GM18868 (cell line): ENCODE data around the gene PATE2.

Source experiments
- ATAC-seq: cut with Tn5 transposase; IDR thresholded peaks from one replicate; pipeline ENCODE4 v1.9.1; 2021; ENCODE audit warnings: mild to moderate bottlenecking, moderate library complexity; ENCODE audit not compliant: unreplicated experiment

PATE2 gene

DNA sequence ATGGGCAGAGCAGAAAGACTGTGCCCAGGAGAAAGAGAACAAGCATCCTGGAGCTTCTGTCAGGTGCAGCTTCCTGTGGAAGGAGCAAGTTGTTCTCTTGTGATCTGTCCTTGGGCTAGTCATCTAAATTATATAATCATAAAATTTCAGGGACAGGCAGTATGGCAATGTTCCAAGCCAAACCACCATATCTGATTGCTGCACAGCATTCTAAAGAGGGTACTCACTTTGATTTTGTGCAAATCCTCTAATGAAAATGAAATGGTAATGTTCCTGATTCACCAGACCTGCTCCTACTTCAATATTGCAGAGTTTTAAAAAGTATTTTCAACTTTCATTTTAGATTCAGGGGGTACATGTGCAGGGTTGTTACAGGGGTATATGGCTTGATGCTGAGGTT, at the start of gene PATE2:
Gene PATE2, minus strand, starts transcription at position 101 of the 400 bp plus-strand sequence. Its CDS starts 55 bp downstream, at position 46.
- no peak for ATAC-seq

DNA sequence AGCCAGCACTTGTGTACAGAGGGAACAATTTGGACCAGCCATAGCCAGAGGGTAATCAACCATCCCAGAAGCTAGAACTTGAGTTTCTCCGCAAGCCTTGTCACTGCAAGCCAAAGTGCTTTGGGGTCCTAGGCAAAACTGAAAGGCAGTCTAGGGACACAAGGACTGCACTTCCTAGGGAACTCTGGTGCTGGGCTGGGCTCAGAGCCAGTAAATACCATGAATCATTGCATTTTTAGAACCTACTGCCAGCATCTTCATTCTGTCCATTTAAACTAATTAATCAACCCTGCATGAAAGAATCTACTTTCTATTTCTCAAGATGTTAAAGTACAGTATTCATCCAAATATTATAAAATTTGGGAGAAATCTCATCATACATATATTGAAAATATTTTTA, 29.3 kb upstream of the PATE2 start:
- ATAC-seq = no peak

DNA sequence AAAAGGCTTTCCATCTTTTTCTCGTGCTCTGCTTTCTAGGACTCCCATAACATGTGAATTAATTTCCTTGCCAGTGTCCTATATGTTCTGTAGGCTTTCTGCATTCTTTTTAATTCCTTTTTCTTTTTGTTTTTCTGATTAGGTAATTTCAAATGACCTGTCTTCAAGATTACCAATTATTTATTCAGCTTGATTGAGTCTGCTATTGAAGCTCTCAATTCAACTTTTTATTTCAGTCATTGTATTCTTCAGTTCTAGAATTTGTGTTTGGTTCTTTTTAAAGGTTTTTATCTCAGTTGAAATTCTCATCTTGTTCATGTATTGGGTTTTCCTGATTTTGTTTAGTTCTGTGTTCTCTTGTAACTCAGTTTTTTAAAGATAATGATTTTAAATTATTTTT, 23.8 kb upstream of the PATE2 start:
- no peak for ATAC-seq

DNA sequence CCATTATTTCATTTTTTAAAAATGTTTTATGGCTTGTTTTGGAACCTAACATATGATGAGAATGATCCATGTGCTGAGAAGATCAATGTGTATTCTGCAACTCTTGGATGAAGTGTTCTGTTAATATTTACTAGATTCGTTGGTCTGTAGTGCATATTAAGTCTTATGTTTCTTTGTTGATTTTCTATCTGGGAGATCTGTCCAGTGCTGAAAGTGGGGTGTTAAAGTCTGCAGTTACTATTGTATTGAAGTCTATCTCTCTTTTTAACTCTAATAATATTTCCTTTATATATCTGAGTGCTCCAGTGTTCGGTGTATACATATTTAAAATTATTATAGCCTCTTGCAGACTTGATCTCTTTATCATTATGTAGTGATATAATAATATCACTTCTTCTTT, 21.2 kb upstream of the PATE2 start:
- no peak for ATAC-seq

DNA sequence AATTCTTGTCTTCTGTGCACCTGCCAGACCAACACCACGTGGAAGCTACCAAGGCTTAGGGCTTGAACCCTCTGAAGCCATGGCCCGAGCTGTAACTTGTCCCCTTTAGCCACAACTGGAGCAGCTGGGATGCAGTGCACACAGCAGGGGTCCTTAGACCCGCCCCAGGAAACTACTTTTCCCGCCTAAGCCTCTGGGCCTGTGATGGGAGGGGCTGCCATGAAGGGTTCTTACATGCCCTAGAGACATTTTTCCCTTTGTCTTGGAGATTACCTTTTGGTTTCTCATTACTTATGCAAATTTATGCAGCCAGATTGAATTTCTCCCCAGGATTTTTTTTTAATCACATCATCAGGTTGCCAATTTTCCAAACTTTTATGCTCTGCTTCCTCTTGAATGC, 19.0 kb upstream of the PATE2 start:
- ATAC-seq = no peak

DNA sequence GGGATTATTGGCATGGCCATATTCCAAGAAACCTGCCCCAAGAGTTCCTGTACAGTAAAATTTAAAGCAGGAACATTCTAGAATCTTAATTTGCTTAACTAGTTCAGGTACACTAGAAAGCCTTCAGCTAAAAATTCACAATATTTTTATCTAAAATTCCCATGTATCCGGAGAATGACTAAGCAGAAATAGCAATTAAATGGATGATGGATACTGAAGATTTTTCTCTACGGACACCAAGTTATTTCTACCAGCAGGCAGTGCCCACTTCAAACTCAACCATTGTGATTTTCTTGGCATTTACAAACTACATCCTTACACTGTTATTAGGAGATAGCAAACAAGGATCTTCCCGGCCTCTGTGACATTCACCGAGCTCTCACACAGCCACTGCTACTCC, 12.2 kb upstream of the PATE2 start:
- ATAC-seq = no peak

DNA sequence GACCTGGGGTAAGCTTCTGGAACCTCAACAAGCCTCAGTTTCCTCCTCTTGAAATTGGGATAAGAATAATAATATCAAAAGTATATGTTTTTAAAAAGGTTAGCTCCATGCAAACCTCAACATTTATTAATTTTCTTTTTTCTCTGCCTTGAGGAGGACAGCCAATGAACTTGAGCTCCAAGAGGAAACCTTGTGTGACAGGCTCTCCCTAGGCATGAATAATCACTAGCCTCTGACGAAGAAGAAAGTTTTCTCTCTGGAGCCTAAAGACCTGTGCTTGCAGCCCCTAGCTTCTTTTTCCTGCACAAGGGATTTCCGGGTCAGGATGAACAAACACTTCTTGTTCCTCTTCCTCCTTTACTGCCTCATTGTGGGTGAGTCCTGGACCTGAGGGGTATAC, 9.2 kb upstream of the PATE2 start, which contains the start of gene PATE3:
Gene PATE3, plus strand, starts transcription at position 301 of the 400 bp plus-strand sequence. Its CDS starts 25 bp downstream, at position 326.
- no peak for ATAC-seq

DNA sequence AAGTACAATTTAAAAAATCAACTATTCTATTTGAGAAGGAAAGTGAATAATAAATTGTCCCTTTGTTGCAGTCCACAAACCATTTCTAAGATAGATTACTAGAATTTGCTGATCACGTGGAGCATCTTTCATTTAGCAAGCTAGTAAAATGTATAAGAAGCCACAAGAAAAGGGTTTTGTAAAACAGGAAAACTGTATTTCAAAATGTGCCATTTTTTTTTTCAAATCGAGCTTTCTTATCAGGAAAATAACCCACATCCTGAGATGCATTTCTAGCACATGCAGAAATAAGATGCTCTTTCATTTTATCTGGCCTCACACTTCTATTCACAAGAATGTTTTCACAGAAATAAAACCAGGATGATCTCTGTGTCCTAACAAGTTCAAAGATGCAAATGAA, 6.0 kb upstream of the PATE2 start:
- no peak for ATAC-seq

DNA sequence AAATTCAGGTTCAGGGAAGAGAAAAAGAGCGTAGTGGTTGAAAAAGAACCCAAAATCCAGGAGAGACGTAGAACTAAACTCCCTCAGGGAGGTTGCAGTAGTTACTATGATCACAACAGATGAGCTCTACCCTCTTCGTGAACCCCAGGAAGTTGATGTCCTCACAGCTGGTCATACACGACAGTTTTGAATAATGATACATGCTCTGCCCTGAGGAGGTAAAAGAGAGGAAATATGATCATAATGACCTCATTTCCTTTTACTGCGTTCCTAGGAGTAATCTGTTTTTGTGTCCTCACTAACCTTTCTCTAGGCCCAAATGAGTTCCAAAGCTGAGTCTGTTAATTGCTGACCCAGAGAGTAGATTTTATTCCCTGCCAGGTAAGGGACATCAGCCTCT, 1.3 kb downstream of the PATE2 start:
- no peak for ATAC-seq

DNA sequence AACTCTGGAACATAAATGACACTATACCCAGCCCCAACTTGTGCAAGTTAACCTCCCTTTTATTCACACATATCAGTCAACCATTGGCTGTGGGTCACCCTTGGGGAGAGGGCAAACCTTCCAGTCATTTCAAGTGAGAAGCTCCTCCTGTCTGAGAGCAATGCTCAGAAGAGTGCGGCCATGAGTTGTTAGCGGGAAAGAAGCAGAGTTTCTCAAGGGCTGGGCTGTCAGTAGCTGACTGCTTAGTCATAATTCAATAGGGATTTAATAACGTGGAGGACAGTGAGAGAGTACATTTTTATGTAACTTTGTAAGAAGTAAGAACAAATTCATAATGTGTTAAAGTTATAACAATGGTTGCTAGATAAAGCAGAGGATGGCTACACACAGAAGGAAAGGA, 5.1 kb downstream of the PATE2 start:
- no peak for ATAC-seq

DNA sequence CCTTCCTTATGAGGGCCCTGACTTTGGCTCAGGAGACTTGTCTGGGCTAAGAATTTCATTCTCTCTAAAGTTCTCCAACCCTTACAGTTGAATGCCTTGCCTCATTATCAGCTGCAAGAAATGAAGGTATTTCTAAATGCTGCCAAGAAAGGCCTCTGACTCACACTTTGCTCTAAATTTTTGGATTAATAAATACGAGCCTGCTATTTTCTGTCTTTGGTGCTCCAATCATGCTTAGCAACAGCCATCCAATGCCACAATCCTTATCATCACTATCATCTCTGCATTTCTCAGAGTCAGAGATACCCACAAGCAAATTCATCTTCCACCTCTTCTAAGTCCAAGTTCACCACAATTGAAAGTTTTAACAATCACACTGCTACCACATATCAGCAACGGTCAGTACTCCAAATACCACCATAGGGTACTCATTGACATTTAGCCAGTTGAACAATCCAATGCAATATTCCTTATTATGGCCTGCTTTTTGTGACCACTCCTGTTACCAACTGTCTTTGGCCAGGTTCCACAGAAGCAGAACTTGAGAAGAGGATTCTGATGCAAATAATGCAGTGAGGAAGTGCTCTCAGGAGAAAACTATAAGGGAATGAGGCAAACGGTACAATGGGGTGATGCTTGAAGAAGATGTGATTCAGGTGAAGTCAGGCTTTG, 5.7 kb downstream of the PATE2 start:
- no peak for ATAC-seq

DNA sequence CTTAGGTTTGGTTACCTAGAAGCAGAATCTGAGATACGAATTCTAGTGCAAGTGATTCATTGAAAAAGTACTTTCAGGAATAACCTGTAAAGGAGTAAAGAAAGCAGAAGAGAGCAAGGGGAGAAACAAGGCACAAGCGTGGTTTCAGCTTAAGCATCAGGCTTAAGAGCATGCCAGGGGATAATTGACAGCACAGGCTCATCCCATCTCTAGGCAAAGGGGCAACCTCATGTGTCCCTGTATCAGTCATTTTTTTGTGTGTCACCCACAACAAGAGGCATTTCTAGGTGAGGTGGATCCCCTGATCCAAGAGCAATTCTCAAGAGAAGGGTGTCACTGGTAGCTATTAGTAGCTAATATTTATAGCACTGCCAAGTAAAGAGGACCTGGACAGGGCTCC, 8.0 kb downstream of the PATE2 start:
- no peak for ATAC-seq

DNA sequence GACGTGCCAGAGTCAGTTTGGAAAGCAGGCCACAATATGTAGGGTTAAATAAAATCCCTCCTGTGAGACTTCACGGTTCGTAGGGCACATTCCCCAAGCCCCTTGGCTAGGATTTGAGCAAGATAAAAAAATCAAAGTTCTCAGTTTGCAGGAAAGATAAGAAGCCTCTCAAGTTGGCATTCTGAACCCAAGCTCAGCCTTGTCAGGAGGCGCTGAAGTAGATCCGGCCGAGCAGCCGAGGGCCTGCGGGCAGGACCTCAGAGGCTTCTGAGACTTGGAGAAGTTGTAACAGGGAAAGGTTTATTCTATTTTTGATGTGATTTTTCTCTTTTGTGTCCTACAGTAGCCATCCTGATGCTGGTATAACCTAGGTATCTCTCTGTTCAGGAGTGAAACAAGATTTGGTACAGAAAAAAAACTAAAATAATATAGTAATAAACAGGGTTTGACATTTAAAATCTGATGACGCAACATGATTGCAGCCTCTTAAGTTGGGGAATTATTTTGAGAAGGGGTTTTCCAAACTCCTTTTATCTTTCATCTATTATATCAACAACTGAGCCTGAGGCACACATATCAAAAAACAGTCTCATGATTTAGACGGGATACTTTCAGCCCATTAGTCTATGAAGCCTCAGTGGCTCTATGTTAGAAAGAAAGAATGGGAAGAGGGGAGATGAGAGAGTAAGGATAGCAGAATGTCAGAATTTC, 10.1 kb downstream of the PATE2 start:
- no peak for ATAC-seq

DNA sequence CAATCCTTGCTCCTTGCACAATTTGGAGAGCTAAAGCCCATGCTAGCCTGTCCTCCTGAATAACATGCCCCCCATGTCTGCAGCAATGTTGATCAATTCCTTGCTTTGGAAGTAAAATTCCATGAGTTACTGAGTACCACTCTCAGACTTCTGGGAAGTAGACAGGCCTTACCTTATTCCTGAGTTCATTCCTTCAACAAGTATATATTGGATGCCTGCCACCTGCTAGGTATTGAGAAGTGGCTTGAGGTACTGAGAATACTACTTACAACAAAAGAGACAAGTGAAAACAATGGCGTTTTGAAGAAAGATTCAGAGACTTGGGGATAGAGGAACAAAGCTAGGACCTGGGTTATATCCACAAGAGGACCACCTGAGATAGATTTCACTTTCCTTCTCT, 12.4 kb downstream of the PATE2 start:
- no peak for ATAC-seq

DNA sequence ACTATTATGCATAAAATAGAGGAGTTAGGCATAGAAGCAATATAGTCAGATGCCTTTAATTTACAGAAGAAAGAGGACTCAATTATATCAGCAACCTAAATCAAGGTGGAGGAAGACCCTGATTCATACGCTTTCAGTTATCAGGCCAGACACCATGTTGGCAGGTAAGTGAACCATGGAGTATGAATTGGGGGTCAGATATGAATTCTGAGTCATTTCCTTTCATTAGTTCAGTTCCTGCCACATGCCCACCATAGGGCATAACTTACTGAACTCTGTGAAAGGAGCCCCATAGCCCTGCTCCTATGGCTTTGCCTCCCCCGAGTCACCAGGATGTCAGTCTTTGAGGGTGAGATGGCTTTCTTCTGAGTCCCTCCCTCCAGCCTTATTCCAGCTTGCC, 15.1 kb downstream of the PATE2 start:
- no peak for ATAC-seq

DNA sequence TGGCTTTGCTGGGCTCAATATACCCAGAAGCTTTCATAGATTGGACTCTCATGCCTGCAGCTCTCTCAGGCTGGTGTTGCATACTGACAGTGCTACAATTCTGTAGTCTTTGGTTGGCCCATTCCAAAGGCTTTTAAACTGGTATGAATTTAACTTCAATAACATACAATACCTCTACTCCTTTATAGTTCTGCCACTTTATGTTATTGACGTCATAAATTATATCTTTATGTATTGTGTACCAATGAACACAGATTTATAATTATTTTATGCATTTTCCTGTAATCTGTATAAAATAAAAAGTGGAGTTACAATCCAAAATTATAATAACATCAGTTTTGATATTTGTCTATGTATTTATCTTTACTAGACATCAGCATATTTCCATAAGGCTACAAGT, 16.2 kb downstream of the PATE2 start:
- ATAC-seq = no peak

DNA sequence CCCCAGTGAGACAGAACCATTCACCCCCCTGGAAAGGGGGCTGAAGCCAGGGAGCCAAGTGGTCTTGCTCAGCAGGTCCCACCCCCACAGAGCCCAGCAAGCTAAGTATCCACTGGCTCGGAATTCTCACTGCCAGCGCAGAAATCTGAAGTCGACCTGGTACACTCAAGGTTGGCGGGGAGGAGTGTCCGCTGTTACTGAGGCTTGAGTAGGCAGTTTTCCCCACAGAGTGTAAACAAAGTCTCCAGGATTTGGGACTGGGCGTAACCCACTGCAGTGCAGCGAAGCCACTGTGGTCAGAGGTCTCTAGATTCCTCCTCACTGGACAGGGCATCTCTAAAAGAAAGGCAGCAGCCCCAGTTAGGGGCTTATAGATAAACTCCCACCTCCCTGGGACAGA, 22.6 kb downstream of the PATE2 start:
- no peak for ATAC-seq

DNA sequence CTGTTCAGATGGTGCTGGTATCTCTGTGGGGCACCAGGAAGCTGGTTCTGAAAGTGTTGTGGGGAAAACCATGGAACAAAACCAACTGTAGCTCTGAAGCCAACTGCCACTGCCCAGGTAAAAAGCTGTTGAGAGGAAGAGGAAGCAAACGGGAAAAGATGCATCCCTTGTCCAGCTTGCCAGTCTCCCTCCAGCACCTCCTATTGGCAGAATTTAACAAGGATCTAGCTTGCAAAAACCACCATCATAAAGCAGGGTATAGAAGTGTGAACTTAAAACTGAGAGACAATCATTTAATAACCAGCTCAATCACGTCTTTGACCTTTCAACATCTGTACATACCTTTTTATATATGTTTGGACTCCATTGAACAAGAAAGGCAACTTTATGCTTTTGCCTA, 28.0 kb downstream of the PATE2 start:
- ATAC-seq = no peak

DNA sequence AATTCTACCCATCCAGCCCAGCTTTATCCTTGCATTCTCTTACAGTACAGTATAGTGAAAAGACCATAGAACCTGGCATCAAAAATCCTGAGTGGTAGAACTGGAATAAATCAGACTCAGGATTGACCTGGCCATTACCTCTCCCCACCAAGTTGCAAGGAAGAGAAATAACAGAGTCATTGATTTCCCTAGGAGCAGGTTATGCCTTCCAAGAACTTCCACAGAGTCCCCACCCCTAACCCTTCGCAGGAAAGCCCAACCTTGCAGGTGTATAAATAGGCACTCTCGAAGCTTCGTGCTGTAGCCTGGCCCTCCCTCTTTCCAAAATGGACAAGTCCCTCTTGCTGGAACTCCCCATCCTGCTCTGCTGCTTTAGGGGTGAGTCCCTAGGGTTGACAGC, 32.6 kb downstream of the PATE2 start, which contains the start of gene PATE1:
Gene PATE1, plus strand, starts transcription at position 301 of the 400 bp plus-strand sequence. Its CDS starts 26 bp downstream, at position 327.
- ATAC-seq = no peak

DNA sequence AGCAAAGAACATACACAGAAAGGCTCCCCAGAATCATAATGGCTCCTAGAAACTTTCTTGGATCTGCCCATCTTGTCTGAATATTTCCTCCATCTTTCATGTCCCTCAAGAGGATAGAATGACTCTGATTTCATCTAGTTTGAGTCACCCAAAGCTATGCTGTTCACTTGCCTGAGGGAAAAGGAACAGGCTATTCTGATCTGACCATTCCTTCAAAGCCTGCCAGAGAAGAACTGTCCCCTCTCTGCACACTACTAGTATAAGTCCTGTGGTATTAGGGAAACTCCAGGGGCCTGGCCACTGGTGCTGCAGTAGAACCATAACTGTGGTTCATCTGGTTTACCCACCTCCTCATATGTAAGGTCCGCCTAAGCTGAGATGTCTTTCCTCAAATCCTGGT, 34.9 kb downstream of the PATE2 start:
- ATAC-seq = no peak

DNA sequence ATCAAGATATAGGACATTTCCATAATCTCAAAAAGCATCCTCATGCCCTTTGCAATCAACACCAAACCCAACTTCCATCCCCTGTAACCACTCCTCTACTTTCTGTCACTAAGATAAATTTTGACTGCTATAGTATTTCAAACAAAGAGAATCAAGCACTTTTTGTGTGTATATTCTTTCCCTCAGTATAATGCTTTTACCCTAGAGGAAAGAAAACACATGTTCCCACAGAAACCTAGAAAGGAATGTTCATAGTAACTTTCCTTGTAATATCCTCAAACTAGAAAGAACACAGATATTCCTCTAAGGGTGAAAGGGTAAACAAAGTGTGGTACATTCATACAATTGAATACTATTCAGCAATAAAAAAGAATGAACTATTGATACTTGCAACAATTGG, 38.0 kb downstream of the PATE2 start:
- ATAC-seq = no peak

DNA sequence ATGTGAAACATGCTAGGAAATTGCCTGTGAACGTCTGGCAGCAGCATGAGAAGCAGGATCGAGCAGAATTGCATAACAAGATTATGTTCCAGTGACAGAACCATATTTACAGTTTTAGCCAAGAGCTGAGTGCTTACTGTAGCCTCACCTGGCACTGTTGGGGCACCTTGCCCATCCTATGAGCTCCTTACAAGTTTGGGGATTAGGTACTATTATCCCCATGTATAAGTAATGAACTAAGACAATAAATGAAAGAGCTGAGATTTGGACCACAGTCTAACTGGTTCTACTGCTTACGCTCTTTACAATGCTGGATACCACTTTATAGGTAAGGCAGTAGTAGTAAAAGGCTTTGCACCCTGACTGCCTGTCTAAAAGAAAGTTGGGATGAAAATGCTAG, 49.7 kb downstream of the PATE2 start:
- no peak for ATAC-seq
